MM.1S (cell line): ENCODE data around the gene HAUS7.

Experiments
- EZH2phosphoT487 ChIP-seq: fragments of 300-600 bp; sonication (generic); IDR thresholded peaks from 2 replicates; pipeline ENCODE4 v1.6.1; 2018; ENCODE audit warnings: antibody characterized with exemption, low read length
- TF ChIP-seq, protein P1 (sequence below): fragments of 300-600 bp; sonication (generic); IDR thresholded peaks from 2 replicates; pipeline ENCODE4 v1.5.1; 2016; ENCODE audit warnings: antibody characterized with exemption, low read length, mixed read lengths

DNA sequence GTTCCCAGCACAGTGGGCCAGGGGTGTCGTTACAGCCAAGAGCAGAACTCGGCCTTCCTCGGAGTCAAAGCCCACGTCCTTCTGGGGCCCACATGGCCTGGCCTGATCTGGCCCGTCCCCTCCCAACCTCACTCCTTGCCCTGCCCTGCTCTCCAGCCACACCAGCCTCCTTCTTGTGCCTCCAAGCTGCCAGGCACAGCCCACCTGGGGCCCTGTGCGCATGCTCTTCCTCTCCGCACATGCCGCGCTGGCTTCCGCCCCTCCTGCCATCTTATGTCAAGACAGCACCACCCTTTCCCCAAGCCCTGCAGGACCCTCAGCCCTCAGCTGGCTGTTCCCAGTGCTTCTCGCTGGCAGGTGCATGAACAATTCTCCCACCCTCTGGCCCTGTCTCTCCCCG is 6.8 kb downstream of the HAUS7 start:
- TF ChIP-seq, protein P1, sequence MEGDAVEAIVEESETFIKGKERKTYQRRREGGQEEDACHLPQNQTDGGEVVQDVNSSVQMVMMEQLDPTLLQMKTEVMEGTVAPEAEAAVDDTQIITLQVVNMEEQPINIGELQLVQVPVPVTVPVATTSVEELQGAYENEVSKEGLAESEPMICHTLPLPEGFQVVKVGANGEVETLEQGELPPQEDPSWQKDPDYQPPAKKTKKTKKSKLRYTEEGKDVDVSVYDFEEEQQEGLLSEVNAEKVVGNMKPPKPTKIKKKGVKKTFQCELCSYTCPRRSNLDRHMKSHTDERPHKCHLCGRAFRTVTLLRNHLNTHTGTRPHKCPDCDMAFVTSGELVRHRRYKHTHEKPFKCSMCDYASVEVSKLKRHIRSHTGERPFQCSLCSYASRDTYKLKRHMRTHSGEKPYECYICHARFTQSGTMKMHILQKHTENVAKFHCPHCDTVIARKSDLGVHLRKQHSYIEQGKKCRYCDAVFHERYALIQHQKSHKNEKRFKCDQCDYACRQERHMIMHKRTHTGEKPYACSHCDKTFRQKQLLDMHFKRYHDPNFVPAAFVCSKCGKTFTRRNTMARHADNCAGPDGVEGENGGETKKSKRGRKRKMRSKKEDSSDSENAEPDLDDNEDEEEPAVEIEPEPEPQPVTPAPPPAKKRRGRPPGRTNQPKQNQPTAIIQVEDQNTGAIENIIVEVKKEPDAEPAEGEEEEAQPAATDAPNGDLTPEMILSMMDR: no peak
- TF ChIP-seq EZH2phosphoT487: no peak
